ENCODE results near the gene PDGFRB. TPM values are rescaled to one million over a fixed set of nuclear protein-coding genes. Genes with fewer than 3 reads are reported as not detected.

PDGFRB gene
- total and polyA plus RNA-seq, 10 of the 15 experiments (the other 5 are each of a cell fraction or from before 2014, with no cell fraction given), result 0.02 to 3.0 (median 1.0) TPM

- intact Hi-C loops (cut with micrococcal nuclease; ENCODE audit: unreplicated experiment) (no loop called here), in situ Hi-C loops (cut with MboI) (no loop called here)
- H3K4me2 ChIP-seq (ENCODE audit: control insufficient read depth, insufficient read depth), result no peak overlapping the region
- no peaks in the 10 kb centered on the region for H3K9me3 ChIP-seq (replicated peaks; ENCODE audit: control insufficient read depth, insufficient read depth, low read length)
- TF ChIP-seq NFIC (IDR thresholded peaks at IDR 0.05; ENCODE audit: low read depth, low read length), result no peak
- no peak for TF ChIP-seq IRF5 (IDR thresholded peaks at IDR 0.05; ENCODE audit: borderline replicate concordance)
- TF ChIP-seq IKZF1 (conservative IDR thresholded peaks at IDR 0.05), result no peak
- TF ChIP-seq CREM (IDR thresholded peaks at IDR 0.05; ENCODE audit: low read depth), result no peak
- no peak for TF ChIP-seq CBX5 (IDR thresholded peaks at IDR 0.05; ENCODE audit: low read depth)
- no peak for TF ChIP-seq ELK1 (IDR thresholded peaks at IDR 0.05; ENCODE audit: low read depth, low read length)
- no peak for TF ChIP-seq HDAC6 (IDR thresholded peaks at IDR 0.05; ENCODE audit: unreplicated experiment)
- no peak for TF ChIP-seq RBBP5 (conservative IDR thresholded peaks at IDR 0.05)
- TF ChIP-seq TCF7 (IDR thresholded peaks at IDR 0.05; ENCODE audit: borderline replicate concordance), result no peak
- TF ChIP-seq, protein P1, sequence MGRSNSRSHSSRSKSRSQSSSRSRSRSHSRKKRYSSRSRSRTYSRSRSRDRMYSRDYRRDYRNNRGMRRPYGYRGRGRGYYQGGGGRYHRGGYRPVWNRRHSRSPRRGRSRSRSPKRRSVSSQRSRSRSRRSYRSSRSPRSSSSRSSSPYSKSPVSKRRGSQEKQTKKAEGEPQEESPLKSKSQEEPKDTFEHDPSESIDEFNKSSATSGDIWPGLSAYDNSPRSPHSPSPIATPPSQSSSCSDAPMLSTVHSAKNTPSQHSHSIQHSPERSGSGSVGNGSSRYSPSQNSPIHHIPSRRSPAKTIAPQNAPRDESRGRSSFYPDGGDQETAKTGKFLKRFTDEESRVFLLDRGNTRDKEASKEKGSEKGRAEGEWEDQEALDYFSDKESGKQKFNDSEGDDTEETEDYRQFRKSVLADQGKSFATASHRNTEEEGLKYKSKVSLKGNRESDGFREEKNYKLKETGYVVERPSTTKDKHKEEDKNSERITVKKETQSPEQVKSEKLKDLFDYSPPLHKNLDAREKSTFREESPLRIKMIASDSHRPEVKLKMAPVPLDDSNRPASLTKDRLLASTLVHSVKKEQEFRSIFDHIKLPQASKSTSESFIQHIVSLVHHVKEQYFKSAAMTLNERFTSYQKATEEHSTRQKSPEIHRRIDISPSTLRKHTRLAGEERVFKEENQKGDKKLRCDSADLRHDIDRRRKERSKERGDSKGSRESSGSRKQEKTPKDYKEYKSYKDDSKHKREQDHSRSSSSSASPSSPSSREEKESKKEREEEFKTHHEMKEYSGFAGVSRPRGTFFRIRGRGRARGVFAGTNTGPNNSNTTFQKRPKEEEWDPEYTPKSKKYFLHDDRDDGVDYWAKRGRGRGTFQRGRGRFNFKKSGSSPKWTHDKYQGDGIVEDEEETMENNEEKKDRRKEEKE (IDR thresholded peaks at IDR 0.05), result no peak
- no peak for TF ChIP-seq SMC3 (IDR thresholded peaks at IDR 0.05; ENCODE audit: borderline replicate concordance, low read length)
- TF ChIP-seq ZNF217 (IDR thresholded peaks at IDR 0.05), result no peak
- TF ChIP-seq FOS (IDR thresholded peaks at IDR 0.05; ENCODE audit: borderline replicate concordance, extremely low read depth, insufficient read length), result no peak
- TF ChIP-seq RELB (IDR thresholded peaks at IDR 0.05; ENCODE audit: low read depth), result no peak
- TF ChIP-seq GABPA (IDR thresholded peaks at IDR 0.05; ENCODE audit: low read depth), result no peak
- POLR2A ChIA-PET, result no interaction called here
- FAIRE-seq (no peak), ATAC-seq (no peak), DNase-seq (ENCODE audit: low read depth, low spot score) (no peak)
- BruUV-seq (replicated peaks), result no TSS peak
- WGBS (ENCODE audit: insufficient coverage, insufficient replicate concordance, low lambda C conversion rate, missing lambda C conversion rate), result 14% methylated on average over 12 of the region's 12 CpGs
- no peak overlapping the region for H3K4me3 ChIP-seq
- RAD21 ChIA-PET (ENCODE audit: unreplicated experiment), result no interaction called here
- peaks cover 0 to 1% of the 10 kb centered on the region in 2 experiments; a peak in 3 of 4 replicates for H3K27me3 ChIP-seq (replicated peaks in 1 of 2; ENCODE audit: control insufficient read depth in 2 of 2, insufficient read depth in 2 of 2, low read length in 1 of 2)
- no peak overlapping the region for H3K9ac ChIP-seq (ENCODE audit: control insufficient read depth, insufficient read depth, low read length)
- no peaks in the 10 kb centered on the region for H4K20me1 ChIP-seq (ENCODE audit: control insufficient read depth, insufficient read depth)
- CTCF ChIA-PET, result interaction anchor here (1.6 kb wide), 1 partner anchor 10 kb away, joined by 5 read pairs; no protein-coding TSS in a partner anchor
- H3K27ac ChIP-seq (ENCODE audit: control insufficient read depth, insufficient read depth), result no peak overlapping the region
- H3K36me3 ChIP-seq (ENCODE audit: control insufficient read depth in 2 of 2, insufficient read depth in 2 of 2, low read length in 1 of 2), result no peaks in the 10 kb centered on the region
- SMC1A ChIA-PET (ENCODE audit: uncharacterized antibody, unreplicated experiment), result no interaction called here
- no peaks in the 10 kb centered on the region for H3K79me2 ChIP-seq (ENCODE audit: control insufficient read depth, insufficient read depth, low read length)
- no peaks in the 10 kb centered on the region for H3K4me1 ChIP-seq (ENCODE audit: control insufficient read depth, insufficient read depth, low read length)
- no peak overlapping the region for H2AFZ ChIP-seq (ENCODE audit: control insufficient read depth, low read depth, low read length)
Observed at GRCh38 chr5:150184990-150185912, 29.6 kb upstream of the PDGFRB start.
